Neural cell (in vitro differentiated cells): ENCODE data around the gene EPAS1.

Experiments
- EP300 ChIP-seq: fragments of 450-650 bp; conservative IDR thresholded peaks from 2 replicates; pipeline ENCODE4 v1.6.1; 2014; ENCODE audit warnings: antibody characterized with exemption, mild to moderate bottlenecking, moderate library complexity; ENCODE audit not compliant: poor library complexity, severe bottlenecking
- EZH2 ChIP-seq: fragments of 200-600, 300-800 bp; shearing (Covaris generic), sonication (generic); IDR thresholded peaks from 2 replicates; pipeline ENCODE4 v1.6.1; 2014; ENCODE audit warnings: antibody characterized with exemption, low read length, borderline replicate concordance, mild to moderate bottlenecking; ENCODE audit not compliant: insufficient read depth, poor library complexity, severe bottlenecking
- MXI1 ChIP-seq: fragments of 450-650 bp; conservative IDR thresholded peaks from 2 replicates; pipeline ENCODE4 v1.6.1; 2014; ENCODE audit warnings: antibody characterized with exemption, mild to moderate bottlenecking; ENCODE audit not compliant: poor library complexity, severe bottlenecking
- POLR2AphosphoS5 ChIP-seq: IDR thresholded peaks from 2 replicates; pipeline ENCODE4 v1.6.1; 2012
- RAD21 ChIP-seq: fragments of 450-650 bp; conservative IDR thresholded peaks from 2 replicates; pipeline ENCODE4 v1.6.1; 2014; ENCODE audit warnings: antibody characterized with exemption, mild to moderate bottlenecking, moderate library complexity
- SMC3 ChIP-seq: fragments of 450-650 bp; conservative IDR thresholded peaks from 2 replicates; pipeline ENCODE4 v1.6.1; 2014; ENCODE audit warnings: antibody characterized with exemption, mild to moderate bottlenecking, moderate library complexity; ENCODE audit not compliant: poor library complexity
- TAF1 ChIP-seq: IDR thresholded peaks from 2 replicates; pipeline ENCODE4 v1.6.1; 2012; ENCODE audit warnings: low read depth
- TF ChIP-seq, protein P1 (sequence below): fragments of 450-650 bp; IDR thresholded peaks from 2 replicates; pipeline ENCODE4 v1.5.1; 2014; ENCODE audit warnings: antibody characterized with exemption, mild to moderate bottlenecking, moderate library complexity; ENCODE audit not compliant: poor library complexity, severe bottlenecking
- TF ChIP-seq, protein P2 (sequence below): IDR thresholded peaks from 2 replicates; pipeline ENCODE4 v1.6.1; 2012; ENCODE audit warnings: borderline replicate concordance

DNA sequence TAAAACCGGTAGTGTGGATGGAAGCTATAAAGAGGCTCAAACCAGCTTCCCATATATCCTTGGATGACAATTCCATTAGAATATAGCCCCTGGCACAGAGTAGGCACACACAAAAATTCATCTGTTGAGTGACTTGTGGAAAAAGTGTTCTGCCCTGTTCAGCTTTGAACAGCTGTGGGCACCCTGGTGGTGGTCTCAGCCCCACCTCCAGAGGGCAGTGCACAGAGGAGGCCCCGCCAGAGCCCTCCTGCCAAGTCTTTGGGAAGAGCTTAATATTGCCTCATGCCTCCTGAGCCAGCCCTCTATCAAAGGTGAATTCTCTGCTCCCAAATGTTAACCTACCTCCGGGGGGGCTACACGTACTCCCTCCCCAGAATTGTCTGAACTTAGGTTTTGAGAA lies 30.4 kb downstream of the EPAS1 start:
- TF ChIP-seq EZH2, result no peak
- no peak for TF ChIP-seq RAD21
- TF ChIP-seq, protein P1, sequence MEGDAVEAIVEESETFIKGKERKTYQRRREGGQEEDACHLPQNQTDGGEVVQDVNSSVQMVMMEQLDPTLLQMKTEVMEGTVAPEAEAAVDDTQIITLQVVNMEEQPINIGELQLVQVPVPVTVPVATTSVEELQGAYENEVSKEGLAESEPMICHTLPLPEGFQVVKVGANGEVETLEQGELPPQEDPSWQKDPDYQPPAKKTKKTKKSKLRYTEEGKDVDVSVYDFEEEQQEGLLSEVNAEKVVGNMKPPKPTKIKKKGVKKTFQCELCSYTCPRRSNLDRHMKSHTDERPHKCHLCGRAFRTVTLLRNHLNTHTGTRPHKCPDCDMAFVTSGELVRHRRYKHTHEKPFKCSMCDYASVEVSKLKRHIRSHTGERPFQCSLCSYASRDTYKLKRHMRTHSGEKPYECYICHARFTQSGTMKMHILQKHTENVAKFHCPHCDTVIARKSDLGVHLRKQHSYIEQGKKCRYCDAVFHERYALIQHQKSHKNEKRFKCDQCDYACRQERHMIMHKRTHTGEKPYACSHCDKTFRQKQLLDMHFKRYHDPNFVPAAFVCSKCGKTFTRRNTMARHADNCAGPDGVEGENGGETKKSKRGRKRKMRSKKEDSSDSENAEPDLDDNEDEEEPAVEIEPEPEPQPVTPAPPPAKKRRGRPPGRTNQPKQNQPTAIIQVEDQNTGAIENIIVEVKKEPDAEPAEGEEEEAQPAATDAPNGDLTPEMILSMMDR, result no peak
- no peak for TF ChIP-seq EP300
- no peak for TF ChIP-seq TAF1
- no peak for TF ChIP-seq POLR2AphosphoS5
- no peak for TF ChIP-seq SMC3
- TF ChIP-seq, protein P2, sequence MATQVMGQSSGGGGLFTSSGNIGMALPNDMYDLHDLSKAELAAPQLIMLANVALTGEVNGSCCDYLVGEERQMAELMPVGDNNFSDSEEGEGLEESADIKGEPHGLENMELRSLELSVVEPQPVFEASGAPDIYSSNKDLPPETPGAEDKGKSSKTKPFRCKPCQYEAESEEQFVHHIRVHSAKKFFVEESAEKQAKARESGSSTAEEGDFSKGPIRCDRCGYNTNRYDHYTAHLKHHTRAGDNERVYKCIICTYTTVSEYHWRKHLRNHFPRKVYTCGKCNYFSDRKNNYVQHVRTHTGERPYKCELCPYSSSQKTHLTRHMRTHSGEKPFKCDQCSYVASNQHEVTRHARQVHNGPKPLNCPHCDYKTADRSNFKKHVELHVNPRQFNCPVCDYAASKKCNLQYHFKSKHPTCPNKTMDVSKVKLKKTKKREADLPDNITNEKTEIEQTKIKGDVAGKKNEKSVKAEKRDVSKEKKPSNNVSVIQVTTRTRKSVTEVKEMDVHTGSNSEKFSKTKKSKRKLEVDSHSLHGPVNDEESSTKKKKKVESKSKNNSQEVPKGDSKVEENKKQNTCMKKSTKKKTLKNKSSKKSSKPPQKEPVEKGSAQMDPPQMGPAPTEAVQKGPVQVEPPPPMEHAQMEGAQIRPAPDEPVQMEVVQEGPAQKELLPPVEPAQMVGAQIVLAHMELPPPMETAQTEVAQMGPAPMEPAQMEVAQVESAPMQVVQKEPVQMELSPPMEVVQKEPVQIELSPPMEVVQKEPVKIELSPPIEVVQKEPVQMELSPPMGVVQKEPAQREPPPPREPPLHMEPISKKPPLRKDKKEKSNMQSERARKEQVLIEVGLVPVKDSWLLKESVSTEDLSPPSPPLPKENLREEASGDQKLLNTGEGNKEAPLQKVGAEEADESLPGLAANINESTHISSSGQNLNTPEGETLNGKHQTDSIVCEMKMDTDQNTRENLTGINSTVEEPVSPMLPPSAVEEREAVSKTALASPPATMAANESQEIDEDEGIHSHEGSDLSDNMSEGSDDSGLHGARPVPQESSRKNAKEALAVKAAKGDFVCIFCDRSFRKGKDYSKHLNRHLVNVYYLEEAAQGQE, result no peak
- TF ChIP-seq MXI1, result no peak
